H1 (cell line): ENCODE measurements around the gene ULK3. TPM values are rescaled to one million over a fixed set of nuclear protein-coding genes. Genes with fewer than 3 reads are reported as not detected.

ENCODE experiments used
- CTCF ChIA-PET: fragments of 300-600 bp; sonication (Branson Sonifier 250); formaldehyde crosslinking; loops from one replicate; lab custom pipeline; 2021; ENCODE audit not compliant: partially characterized antibody; lab: Charles Lee
- POLR2A ChIA-PET: fragments of 300-600 bp; sonication (Branson Sonifier 250); formaldehyde crosslinking; loops from one replicate; lab custom pipeline; 2021; ENCODE audit warnings: inconsistent platforms; ENCODE audit not compliant: partially characterized antibody; lab: Charles Lee
- DNase-seq, 2 experiments: peaks; one replicate each; pipeline versions ENCODE4 v3.0.0 to v3.0.0-alpha.2; 2010 to 2022; ENCODE audit warnings: low spot score in 2 of 2, low read depth in 1 of 2, mixed read lengths in 1 of 2
- FAIRE-seq: peaks from 2 replicates; lab custom pipeline; 2011; peaks lifted over from hg19 to GRCh38; lab: Jason Lieb, UNC
- H2AFZ ChIP-seq: 2 replicates; pipeline ENCODE4 v1.8.1; 2012; ENCODE audit warnings: low read length, inconsistent platforms
- H2AK5ac ChIP-seq: 2 replicates; pipeline ENCODE4 v1.6.1; 2013; ENCODE audit warnings: low read depth, low read length
- H2BK120ac ChIP-seq: replicated peaks from 2 replicates; pipeline ENCODE3; 2013; ENCODE audit warnings: low read depth, low read length, inconsistent platforms
- H2BK12ac ChIP-seq: 2 replicates; pipeline ENCODE4 v1.6.1; 2013; ENCODE audit warnings: low read depth, low read length
- H2BK15ac ChIP-seq: 2 replicates; pipeline ENCODE4 v1.6.1; 2013; ENCODE audit warnings: low read length
- H2BK20ac ChIP-seq: 2 replicates; pipeline ENCODE4 v1.6.1; 2013; ENCODE audit warnings: low read length
- H2BK5ac ChIP-seq: 2 replicates; pipeline ENCODE4 v1.6.1; 2013; ENCODE audit warnings: low read depth, low read length
- H3K14ac ChIP-seq: 2 replicates; pipeline ENCODE4 v1.6.1; 2013; ENCODE audit warnings: inconsistent platforms; ENCODE audit not compliant: insufficient read length
- H3K18ac ChIP-seq: 2 replicates; pipeline ENCODE4 v1.6.1; 2013; ENCODE audit warnings: low read length; ENCODE audit errors: extremely low read depth
- H3K23ac ChIP-seq: 2 replicates; pipeline ENCODE4 v1.6.1; 2013; ENCODE audit warnings: inconsistent platforms; ENCODE audit not compliant: insufficient read length
- H3K23me2 ChIP-seq: 2 replicates; pipeline ENCODE4 v1.6.1; 2013; ENCODE audit warnings: low read depth, low read length
- H3K27ac ChIP-seq: 2 replicates; pipeline ENCODE4 v1.6.1; 2011; ENCODE audit warnings: low read depth, low read length, inconsistent platforms
- H3K27me3 ChIP-seq, 4 experiments: replicated peaks in 1 of 4; 1 replicate in 1 of 4; 2 replicates in 3 of 4; pipeline versions ENCODE4 v1.6.1 to v1.8.1; 2011 to 2013; ENCODE audit warnings: low read length in 3 of 4, mild to moderate bottlenecking in 3 of 4, inconsistent platforms in 2 of 4, mixed read lengths in 2 of 4, moderate library complexity in 1 of 4; ENCODE audit not compliant: control insufficient read depth in 3 of 4, insufficient read depth in 3 of 4; ENCODE audit errors: extremely low read depth in 1 of 4
- H3K36me3 ChIP-seq, 4 experiments: 2 replicates each; pipeline versions ENCODE4 v1.6.1 to v1.8.1; 2011 to 2013; ENCODE audit warnings: mild to moderate bottlenecking in 4 of 4, low read length in 3 of 4, moderate library complexity in 2 of 4, control low read depth in 1 of 4, inconsistent platforms in 1 of 4; ENCODE audit not compliant: insufficient read depth in 4 of 4, control insufficient read depth in 2 of 4
- H3K4ac ChIP-seq: replicated peaks from 2 replicates; pipeline ENCODE3; 2013; ENCODE audit warnings: low read length, low read depth, mixed read lengths, inconsistent platforms; ENCODE audit not compliant: insufficient read length
- H3K4me1 ChIP-seq, 4 experiments: replicated peaks in 1 of 4; 1 replicate in 1 of 4; 2 replicates in 3 of 4; pipeline versions ENCODE4 v1.6.1 to v1.8.1; 2011 to 2013; ENCODE audit warnings: low read length in 3 of 4, inconsistent platforms in 2 of 4, mixed read lengths in 1 of 4; ENCODE audit not compliant: insufficient read depth in 4 of 4, control insufficient read depth in 3 of 4
- H3K4me2 ChIP-seq, 2 experiments: 2 replicates each; pipeline versions ENCODE4 v1.6.1 to v1.8.1; 2011 to 2013; ENCODE audit warnings: low read depth in 2 of 2, low read length in 2 of 2, control low read depth in 1 of 2, inconsistent platforms in 1 of 2, mild to moderate bottlenecking in 1 of 2; ENCODE audit not compliant: insufficient read depth in 1 of 2
- H3K4me3 ChIP-seq, 4 experiments: fragments of 200-600, 300-600 bp in 1 of 4; sonication (generic), shearing (Covaris generic), sonication (Bioruptor Twin) in 1 of 4; 2 replicates each; pipeline versions ENCODE4 v1.5.1 to v1.8.1; 2011 to 2016; ENCODE audit warnings: low read length in 4 of 4, low read depth in 3 of 4, control low read depth in 2 of 4, inconsistent platforms in 2 of 4, mild to moderate bottlenecking in 2 of 4, mixed read lengths in 1 of 4, moderate library complexity in 1 of 4; ENCODE audit not compliant: insufficient read depth in 2 of 4; ENCODE audit errors: extremely low read depth in 1 of 4
- H3K56ac ChIP-seq: replicated peaks from 2 replicates; pipeline ENCODE3; 2013; ENCODE audit warnings: low read depth, mild to moderate bottlenecking, mixed read lengths, low read length, inconsistent platforms; ENCODE audit not compliant: insufficient read length
- H3K79me1 ChIP-seq: 2 replicates; pipeline ENCODE4 v1.6.1; 2013; ENCODE audit warnings: low read depth, low read length, control low read depth
- H3K79me2 ChIP-seq, 2 experiments: 2 replicates each; pipeline versions ENCODE4 v1.6.1 to v1.8.1; 2012 to 2013; ENCODE audit warnings: low read length in 2 of 2, mild to moderate bottlenecking in 2 of 2, inconsistent platforms in 1 of 2; ENCODE audit not compliant: insufficient read depth in 2 of 2, control insufficient read depth in 1 of 2
- H3K9ac ChIP-seq, 4 experiments: replicated peaks in 1 of 4; 1 replicate in 1 of 4; 2 replicates in 3 of 4; pipeline versions ENCODE4 v1.6.1 to v1.8.1; 2011 to 2013; ENCODE audit warnings: low read depth in 3 of 4, low read length in 3 of 4, control low read depth in 2 of 4, mild to moderate bottlenecking in 2 of 4, moderate library complexity in 2 of 4, inconsistent platforms in 1 of 4; ENCODE audit errors: extremely low read depth in 1 of 4
- H3K9me3 ChIP-seq, 2 experiments: 2 replicates each; pipeline versions ENCODE4 v1.6.1 to v1.8.1; 2012 to 2013; ENCODE audit warnings: mild to moderate bottlenecking in 2 of 2, moderate library complexity in 2 of 2, control low read depth in 1 of 2, inconsistent platforms in 1 of 2, low read depth in 1 of 2, low read length in 1 of 2, mixed read lengths in 1 of 2; ENCODE audit not compliant: insufficient read depth in 2 of 2
- H4K20me1 ChIP-seq, 2 experiments: replicated peaks in 1 of 2; 2 replicates each; pipeline versions ENCODE3 to v1.8.1; 2011 to 2013; ENCODE audit warnings: inconsistent platforms in 2 of 2, low read length in 2 of 2, mild to moderate bottlenecking in 1 of 2; ENCODE audit not compliant: insufficient read depth in 2 of 2, control insufficient read depth in 1 of 2
- H4K5ac ChIP-seq: 2 replicates; pipeline ENCODE4 v1.6.1; 2013; ENCODE audit warnings: low read length, low read depth, mixed read lengths, inconsistent platforms; ENCODE audit not compliant: insufficient read length
- H4K8ac ChIP-seq: 2 replicates; pipeline ENCODE4 v1.8.0; 2013; ENCODE audit warnings: mild to moderate bottlenecking, moderate library complexity, low read length, inconsistent platforms; ENCODE audit not compliant: insufficient read depth; ENCODE audit errors: extremely low read depth
- H4K91ac ChIP-seq: replicated peaks from 2 replicates; pipeline ENCODE3; 2013; ENCODE audit warnings: low read length, mixed read lengths, inconsistent platforms; ENCODE audit not compliant: insufficient read length
- BACH1 ChIP-seq: IDR thresholded peaks from 2 replicates; pipeline ENCODE4 v1.6.1; 2012; ENCODE audit warnings: low read length, improper control_type of control experiment
- CTCF ChIP-seq, 3 experiments: IDR thresholded peaks; 1 replicate in 2 of 3; 2 replicates in 1 of 3; pipeline versions ENCODE4 v1.5.1 to v1.6.1; 2011; ENCODE audit warnings: low read length in 3 of 3, mild to moderate bottlenecking in 3 of 3, inconsistent platforms in 2 of 3, low read depth in 1 of 3, moderate library complexity in 1 of 3; ENCODE audit not compliant: insufficient read depth in 1 of 3; ENCODE audit errors: control extremely low read depth in 1 of 3
- EZH2 ChIP-seq: fragments of 200-600 bp; sonication (generic); IDR thresholded peaks from 2 replicates; pipeline ENCODE4 v1.7.1; 2012; ENCODE audit warnings: low read depth, mild to moderate bottlenecking, moderate library complexity, low read length, inconsistent platforms; ENCODE audit not compliant: severe bottlenecking
- HDAC2 ChIP-seq, 2 experiments: fragments of 300-600 bp in 1 of 2; sonication (generic) in 1 of 2; IDR thresholded peaks; 2 replicates each; pipeline ENCODE4 v1.6.1; 2011 to 2012; ENCODE audit warnings: low read depth in 2 of 2, low read length in 2 of 2, mild to moderate bottlenecking in 2 of 2, moderate library complexity in 2 of 2, borderline replicate concordance in 1 of 2, inconsistent platforms in 1 of 2
- KDM4A ChIP-seq: IDR thresholded peaks from one replicate; pipeline ENCODE4 v1.7.1; 2012; ENCODE audit warnings: low read depth, mild to moderate bottlenecking, moderate library complexity, low read length, inconsistent platforms; ENCODE audit not compliant: severe bottlenecking
- POLR2AphosphoS5 ChIP-seq: IDR thresholded peaks from 2 replicates; pipeline ENCODE4 v1.6.1; 2011; ENCODE audit warnings: low read depth, low read length
- RAD21 ChIP-seq, 2 experiments: IDR thresholded peaks in 1 of 2; conservative IDR thresholded peaks in 1 of 2; 2 replicates each; pipeline ENCODE4 v1.6.1; 2011; ENCODE audit warnings: low read depth in 2 of 2, low read length in 2 of 2, improper control_type of control experiment in 1 of 2, inconsistent platforms in 1 of 2, mild to moderate bottlenecking in 1 of 2, moderate library complexity in 1 of 2
- RNF2 ChIP-seq: fragments of 200-900, 300-1000 bp; sonication (generic); IDR thresholded peaks from 2 replicates; pipeline ENCODE4 v1.7.1; 2016; ENCODE audit warnings: borderline replicate concordance, low read depth, mild to moderate bottlenecking, antibody characterized with exemption, low read length; ENCODE audit not compliant: poor library complexity, severe bottlenecking; ENCODE audit errors: missing control alignments
- WGBS, 2 experiments: shearing (Covaris generic) in 1 of 2; methylation state at CpG; one replicate each; pipeline versions ENCODE4 v1.1.6 to v1.1.7; 2013 to 2015; ENCODE audit warnings: low lambda C conversion rate in 2 of 2, mixed read lengths in 2 of 2, inconsistent platforms in 1 of 2, low coverage in 1 of 2, missing lambda C conversion rate in 1 of 2; ENCODE audit not compliant: insufficient replicate concordance in 2 of 2, insufficient coverage in 1 of 2, insufficient read length in 1 of 2; ENCODE audit errors: extremely low coverage in 1 of 2, missing lambda C conversion rate in 1 of 2; 5-methylcytosine and 5-hydroxymethylcytosine counted together
- polyA plus RNA-seq, 7 experiments: library from polyadenylated mRNA; depleted of rRNA in 3 of 7; stranded (reverse) in 5 of 7; unstranded in 2 of 7; fragments of >200 nt in 5 of 7; fragments of 200-250 nt in 2 of 7; gene quantifications; 1 replicate in 5 of 7; 2 replicates in 1 of 7; 4 replicates in 1 of 7; pipeline versions ENCODE4 v1.2.1 to v1.2.3, GENCODE V29; 2011 to 2013; ENCODE audit warnings: missing spikeins in 2 of 7, mixed read lengths in 2 of 7
- total RNA-seq: library from RNA; stranded (reverse); fragmentation: NEBNext Ultra II Directional; extraction: Animal tissue kit (Norgen Biotek cat#: 25700); gene quantifications from 2 replicates; pipeline ENCODE4 v1.2.1, GENCODE V29; 2021

Gene ULK3
- total and polyA plus RNA-seq, 2 of the 8 experiments (the other 6 are each of a cell fraction or from before 2014, with no cell fraction given) = 27.1 to 34.4 TPM

DNA sequence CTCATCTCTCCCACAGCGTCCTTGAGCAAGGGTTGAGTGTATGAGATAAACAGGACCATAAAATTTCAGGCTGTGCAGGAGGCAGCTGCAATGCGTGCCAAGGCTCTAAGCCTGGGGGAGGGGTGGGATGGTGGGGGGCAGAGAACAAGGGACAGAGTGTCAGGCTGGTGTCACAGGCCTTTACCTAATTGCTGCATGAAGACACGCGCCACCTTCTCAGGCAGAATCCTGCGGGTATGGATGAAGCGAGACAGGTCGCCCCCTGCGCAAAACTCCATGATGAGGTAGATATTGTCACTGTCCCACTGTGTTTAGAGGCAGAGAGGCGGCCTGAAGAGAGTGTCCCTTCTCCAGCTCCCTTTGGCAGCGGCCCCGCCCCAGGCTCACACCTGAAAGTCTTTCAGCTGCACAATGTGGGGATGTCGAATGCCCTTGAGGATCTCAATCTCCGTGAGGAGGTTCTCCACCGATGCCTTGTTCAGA, 1.0 kb downstream of the ULK3 start:
- POLR2A ChIA-PET = interaction anchor here (0.5 to 4.1 kb wide), 22 partner anchors 10 to 113 kb away, joined by 3 to 23 read pairs (median 3); partner anchors contain the start of genes COX5A, CPLX3, CSK and FAM219B
- TF ChIP-seq EZH2 = no peak
- no peak for TF ChIP-seq POLR2AphosphoS5
- TF ChIP-seq RAD21 (IDR thresholded peaks at IDR 0.05 in 1 of 2, conservative IDR thresholded peaks at IDR 0.05 in 1 of 2; ENCODE audit: low read depth in 2 of 2, low read length in 2 of 2) = no peak
- no peak for TF ChIP-seq CTCF (IDR thresholded peaks at IDR 0.05; ENCODE audit: control extremely low read depth in 1 of 3, insufficient read depth in 1 of 3, low read depth in 1 of 3, low read length in 3 of 3)
- no peak for TF ChIP-seq BACH1
- TF ChIP-seq KDM4A = no peak
- TF ChIP-seq HDAC2 (IDR thresholded peaks at IDR 0.05; ENCODE audit: borderline replicate concordance in 1 of 2, low read depth in 2 of 2, low read length in 2 of 2) = no peak
- no peak for TF ChIP-seq RNF2

More for the DNA sequence above, 1.0 kb downstream of the ULK3 start:
- Histone ChIP-seq H2AFZ (no peak overlapping the region), H3K36me3 (peaks cover 0 to 11% (median 4%) of the 10 kb centered on the region in 4 experiments; a peak in 5 of 8 replicates), H4K5ac (no peak overlapping the region), H3K4me3 (peak overlapping the region; percentile 60 to 92 (median 90)), H3K79me1 (0 out of 2 replicates have a peak, but pooled peaks cover 2% of the 10 kb centered on the region), H3K56ac (no peak overlapping the region), H2BK15ac (no peak overlapping the region), H4K20me1 (peaks cover 2% of the 10 kb centered on the region in 2 experiments), H3K79me2 (no peaks in the 10 kb centered on the region), H3K23ac (no peak overlapping the region), H3K9ac (peak overlapping the region in 3 of 4 experiments; percentile 15 to 63 (median 26); a peak in 3 of 7 replicates), H2AK5ac (no peak overlapping the region), H2BK120ac (no peak overlapping the region), H2BK12ac (no peak overlapping the region), H3K4me1 (peaks cover 0 to 13% (median 8%) of the 10 kb centered on the region in 4 experiments; a peak in 6 of 7 replicates), H3K27ac (no peak overlapping the region), H3K23me2 (peaks cover 7% of the 10 kb centered on the region; the same call in 1 of the 2 replicates), H3K4me2 (peak overlapping the region; percentile 75 to 88), H3K27me3 (no peaks in the 10 kb centered on the region), H3K18ac (no peak overlapping the region), H3K9me3 (no peaks in the 10 kb centered on the region), H2BK20ac (no peak overlapping the region), H2BK5ac (no peak overlapping the region), H3K4ac (no peak overlapping the region), H3K14ac (no peak overlapping the region), H4K8ac (no peak overlapping the region), H4K91ac (no peak overlapping the region)
- WGBS, 2 experiments = 85% methylated on average over 14 of the region's 14 CpGs; no CpG with 5 or more reads in 1 of the 2 experiments
- no peak for FAIRE-seq
- no peak for DNase-seq
- CTCF ChIA-PET = interaction anchor here (0.6 to 5.3 kb wide), 21 partner anchors 8 to 209 kb away, joined by 3 to 46 read pairs (median 5); partner anchors contain the start of gene CPLX3
